ENCODE data around the gene C12orf50. TPM values are rescaled to one million over a fixed set of nuclear protein-coding genes. Genes with fewer than 3 reads are reported as not detected.

The C12orf50 gene
- total and polyA plus RNA-seq, 9 of the 15 experiments (the other 6 are each of a cell fraction or from before 2014, with no cell fraction given): 0.07 to 0.14 (median 0.11) TPM; not detected in 6

DNA sequence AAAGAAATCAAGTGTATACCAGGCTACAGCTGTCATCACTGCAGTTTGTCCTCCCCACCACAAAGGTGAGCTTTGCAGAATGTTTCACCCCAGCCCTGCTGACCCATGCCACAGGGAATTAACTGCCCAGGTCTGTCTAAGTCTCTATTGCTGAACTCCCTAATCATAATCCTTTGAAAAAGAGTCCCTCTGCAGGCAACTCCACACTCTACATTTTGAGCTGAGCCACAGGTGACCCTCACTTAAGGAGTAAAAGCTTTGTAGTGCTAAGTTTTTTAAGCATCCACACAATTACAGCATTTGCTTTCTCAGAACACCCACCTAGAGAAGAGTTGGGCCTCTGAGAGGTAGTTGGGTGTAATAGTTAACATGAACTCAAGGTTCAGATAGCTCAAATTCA, 90.0 kb downstream of the C12orf50 start (continued):
- TF ChIP-seq, protein P1, sequence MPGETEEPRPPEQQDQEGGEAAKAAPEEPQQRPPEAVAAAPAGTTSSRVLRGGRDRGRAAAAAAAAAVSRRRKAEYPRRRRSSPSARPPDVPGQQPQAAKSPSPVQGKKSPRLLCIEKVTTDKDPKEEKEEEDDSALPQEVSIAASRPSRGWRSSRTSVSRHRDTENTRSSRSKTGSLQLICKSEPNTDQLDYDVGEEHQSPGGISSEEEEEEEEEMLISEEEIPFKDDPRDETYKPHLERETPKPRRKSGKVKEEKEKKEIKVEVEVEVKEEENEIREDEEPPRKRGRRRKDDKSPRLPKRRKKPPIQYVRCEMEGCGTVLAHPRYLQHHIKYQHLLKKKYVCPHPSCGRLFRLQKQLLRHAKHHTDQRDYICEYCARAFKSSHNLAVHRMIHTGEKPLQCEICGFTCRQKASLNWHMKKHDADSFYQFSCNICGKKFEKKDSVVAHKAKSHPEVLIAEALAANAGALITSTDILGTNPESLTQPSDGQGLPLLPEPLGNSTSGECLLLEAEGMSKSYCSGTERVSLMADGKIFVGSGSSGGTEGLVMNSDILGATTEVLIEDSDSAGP (CRISPR knock-in tag; IDR thresholded peaks at IDR 0.05): no peak
- TF ChIP-seq PHB2 (IDR thresholded peaks at IDR 0.05; ENCODE audit: low read depth): no peak

DNA sequence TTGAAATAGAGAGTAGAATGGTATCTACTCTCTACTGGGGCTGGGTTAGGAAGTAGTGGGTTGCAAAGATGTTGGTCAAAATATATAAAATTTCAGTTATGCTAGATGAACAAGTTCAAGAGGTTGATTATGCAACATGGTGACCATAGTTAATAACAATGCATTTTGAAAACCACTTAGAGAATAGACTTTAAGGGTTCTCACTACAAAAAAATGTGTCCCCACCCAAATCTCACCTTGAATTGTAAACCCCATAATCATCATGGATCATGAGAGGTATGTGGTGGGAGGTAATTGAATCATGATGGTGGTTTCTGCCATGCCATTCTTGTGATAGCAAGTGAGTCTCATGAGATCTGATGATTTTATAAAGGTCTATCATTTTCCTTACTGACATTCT, 94.0 kb downstream of the C12orf50 start:
- Histone ChIP-seq H2AFZ (ENCODE audit: low read depth, low read length) (no peak overlapping the region), H3K4me1 (replicated peaks in 1 of 2; ENCODE audit: control insufficient read depth in 2 of 2, insufficient read depth in 2 of 2, low read length in 2 of 2) (no peaks in the 10 kb centered on the region), H3K27me3 (ENCODE audit: control insufficient read depth in 2 of 2, insufficient read depth in 2 of 2, low read length in 2 of 2) (no peaks in the 10 kb centered on the region), H3K27ac (ENCODE audit: extremely low read depth, low read depth, low read length) (no peak overlapping the region), H3K9ac (ENCODE audit: insufficient read depth in 1 of 2, low read depth in 2 of 2, low read length in 2 of 2) (no peak overlapping the region), H4K20me1 (replicated peaks; ENCODE audit: control insufficient read depth, insufficient read depth, low read length) (no peaks in the 10 kb centered on the region), H3K4me3 (no peak overlapping the region), H3K4me2 (ENCODE audit: insufficient read depth, low read length) (no peak overlapping the region), H3K9me1 (ENCODE audit: control insufficient read depth, insufficient read depth, low read length) (no peaks in the 10 kb centered on the region), H3K79me2 (ENCODE audit: control insufficient read depth, insufficient read depth, low read length) (no peaks in the 10 kb centered on the region), H3K9me3 (replicated peaks; ENCODE audit: control insufficient read depth, insufficient read depth, low read depth, low read length) (no peaks in the 10 kb centered on the region), H3K36me3 (ENCODE audit: control insufficient read depth, insufficient read depth, low read length) (no peaks in the 10 kb centered on the region)
- TF ChIP-seq FOXA3 (CRISPR knock-in tag; conservative IDR thresholded peaks at IDR 0.05 in 1 of 2, IDR thresholded peaks at IDR 0.05 in 1 of 2): no peak
- no peak for TF ChIP-seq RBFOX2 (IDR thresholded peaks at IDR 0.05; ENCODE audit: low read depth, low read length)
- TF ChIP-seq STAG1 (CRISPR knock-in tag; IDR thresholded peaks at IDR 0.05; ENCODE audit: borderline replicate concordance): no peak
- no peak for TF ChIP-seq POU5F1 (IDR thresholded peaks at IDR 0.05; ENCODE audit: borderline replicate concordance, low read depth, low read length, partially characterized antibody)
- in situ Hi-C loops (cut with MboI) (no loop called here), intact Hi-C loops (cut with micrococcal nuclease) (no loop called here)
- ATAC-seq: no peak
- no TSS peak for BruUV-seq (replicated peaks)
- FAIRE-seq: no peak
- CTCF ChIA-PET (ENCODE audit: low intra/inter-chr PET ratio): no interaction called here
- DNase-seq (ENCODE audit: extremely low read depth in 1 of 4, low spot score in 3 of 4): no peak
- POLR2A ChIA-PET: no interaction called here
